HepG2 (cell line): ENCODE measurements around the gene STX10. TPM values are rescaled to one million over a fixed set of nuclear protein-coding genes. Genes with fewer than 3 reads are reported as not detected.
"Not testable (repeated sequence)": the region's sequence is repeated elsewhere in the genome, so short reads cannot be mapped to it uniquely, and the experiment has no call there.

Experiments
- ATAC-seq: fragments of 200-7000 bp; cut with Tn5 transposase; 3 replicates; pipeline ENCODE4 v1.9.1; 2020; ENCODE audit warnings: mild to moderate bottlenecking, moderate library complexity
- BruUV-seq: library from RNA; stranded (reverse); fragments of 400-500 nt; replicated peaks from 2 replicates; lab custom pipeline; 2021; lab: Mats Ljungman, UMichigan
- CTCF ChIA-PET: fragments of 300-600 bp; formaldehyde crosslinking; extraction: SDS; loops from one replicate; lab custom pipeline; 2021; ENCODE audit warnings: low total read pairs, inconsistent platforms, low intra/inter-chr PET ratio; lab: Yijun Ruan, JAX
- POLR2A ChIA-PET: fragments of 350-600 bp; sonication (Branson Sonifier 250); formaldehyde crosslinking; loops from one replicate; lab custom pipeline; 2020; ENCODE audit warnings: antibody characterized with exemption, inconsistent platforms; lab: Yijun Ruan, JAX
- DNase-seq: peaks from one replicate; pipeline ENCODE4 v3.0.0-alpha.2; 2015; ENCODE audit warnings: low spot score
- FAIRE-seq: peaks from 3 replicates; lab custom pipeline; 2011; peaks lifted over from hg19 to GRCh38; lab: Jason Lieb, UNC
- H2AFZ ChIP-seq: one replicate; pipeline ENCODE4 v1.6.1; 2011; ENCODE audit warnings: low read length, inconsistent platforms
- H3K27ac ChIP-seq: fragments of 300-600 bp; 3 replicates; pipeline ENCODE4 v1.8.0; 2011; ENCODE audit warnings: mixed run types, mild to moderate bottlenecking, mixed read lengths, low read length, inconsistent platforms; ENCODE audit not compliant: insufficient read depth; ENCODE audit errors: extremely low read length
- H3K27me3 ChIP-seq, 2 experiments: fragments of 200-600 bp in 1 of 2; 2 replicates in 1 of 2; 3 replicates in 1 of 2; pipeline versions ENCODE4 v1.6.0 to v1.8.0; 2011; ENCODE audit warnings: low read length in 2 of 2, mild to moderate bottlenecking in 2 of 2, moderate library complexity in 2 of 2, inconsistent platforms in 1 of 2; ENCODE audit not compliant: insufficient read depth in 2 of 2, control insufficient read depth in 1 of 2
- H3K36me3 ChIP-seq, 2 experiments: fragments of 200-600 bp in 1 of 2; replicated peaks in 1 of 2; 2 replicates in 1 of 2; 3 replicates in 1 of 2; pipeline versions ENCODE4 v1.5.1 to v1.8.0; 2011; ENCODE audit warnings: low read length in 2 of 2, inconsistent platforms in 1 of 2; ENCODE audit not compliant: insufficient read depth in 2 of 2, control insufficient read depth in 1 of 2
- H3K4me1 ChIP-seq: 2 replicates; pipeline ENCODE4 v1.5.1; 2012; ENCODE audit warnings: low read length, inconsistent platforms; ENCODE audit not compliant: insufficient read depth
- H3K4me2 ChIP-seq: 2 replicates; pipeline ENCODE4 v1.6.0; 2011; ENCODE audit warnings: low read depth, low read length, inconsistent platforms
- H3K4me3 ChIP-seq, 3 experiments: fragments of 200-600 bp in 1 of 3; sonication (generic), shearing (Covaris generic) in 1 of 3; replicated peaks in 1 of 3; 2 replicates each; pipeline ENCODE4 v1.5.1; 2011 to 2016; ENCODE audit warnings: low read length in 3 of 3, inconsistent platforms in 2 of 3, low read depth in 2 of 3, mild to moderate bottlenecking in 2 of 3, control low read depth in 1 of 3, mixed read lengths in 1 of 3; ENCODE audit not compliant: insufficient read depth in 1 of 3
- H3K79me2 ChIP-seq: one replicate; pipeline ENCODE4 v1.6.1; 2011; ENCODE audit warnings: low read length, inconsistent platforms; ENCODE audit not compliant: insufficient read depth
- H3K9ac ChIP-seq: 2 replicates; pipeline ENCODE4 v1.6.0; 2011; ENCODE audit warnings: mild to moderate bottlenecking, low read depth, low read length, inconsistent platforms; ENCODE audit not compliant: insufficient read depth
- H3K9me3 ChIP-seq: 2 replicates; pipeline ENCODE4 v1.5.1; 2012; ENCODE audit warnings: mild to moderate bottlenecking, low read length
- H4K20me1 ChIP-seq: 2 replicates; pipeline ENCODE4 v1.6.0; 2011; ENCODE audit warnings: inconsistent platforms, mild to moderate bottlenecking, low read length, moderate library complexity; ENCODE audit not compliant: insufficient read depth
- BCL3 ChIP-seq: sonication (generic); formaldehyde crosslinking; IDR thresholded peaks from 2 replicates; pipeline ENCODE4 v1.5.1; 2020; ENCODE audit warnings: mild to moderate bottlenecking, missing genetic modification reagents, moderate library complexity
- KDM2A ChIP-seq: sonication (generic); formaldehyde crosslinking; IDR thresholded peaks from 2 replicates; pipeline ENCODE4 v1.4.0; 2020; ENCODE audit warnings: low read depth, missing genetic modification reagents, borderline replicate concordance
- PRDM15 ChIP-seq: sonication (generic); formaldehyde crosslinking; IDR thresholded peaks from 2 replicates; pipeline ENCODE4 v1.4.0; 2020; ENCODE audit warnings: missing genetic modification reagents
- SOX5 ChIP-seq: IDR thresholded peaks from 2 replicates; pipeline ENCODE4 v1.6.1; 2016; ENCODE audit warnings: borderline replicate concordance
- WIZ ChIP-seq: sonication (generic); formaldehyde crosslinking; IDR thresholded peaks from 2 replicates; pipeline ENCODE4 v1.5.1; 2020; ENCODE audit warnings: mild to moderate bottlenecking, missing genetic modification reagents
- ZFX ChIP-seq: sonication (generic); formaldehyde crosslinking; IDR thresholded peaks from 2 replicates; pipeline ENCODE4 v1.4.0; 2020; ENCODE audit warnings: mild to moderate bottlenecking, low read depth, missing genetic modification reagents, moderate library complexity
- ZFY ChIP-seq: sonication (generic); formaldehyde crosslinking; IDR thresholded peaks from 2 replicates; pipeline ENCODE4 v1.4.0; 2020; ENCODE audit warnings: missing genetic modification reagents
- ZNF362 ChIP-seq: sonication (generic); formaldehyde crosslinking; IDR thresholded peaks from 2 replicates; pipeline ENCODE4 v1.4.0; 2020; ENCODE audit warnings: missing genetic modification reagents, mild to moderate bottlenecking, borderline replicate concordance
- ZNF781 ChIP-seq: sonication (generic); formaldehyde crosslinking; IDR thresholded peaks from 2 replicates; pipeline ENCODE4 v1.5.1; 2020; ENCODE audit warnings: borderline replicate concordance, mild to moderate bottlenecking, missing genetic modification reagents; ENCODE audit errors: not compliant biosample characterization
- ZNF83 ChIP-seq: sonication (generic); formaldehyde crosslinking; IDR thresholded peaks from 2 replicates; pipeline ENCODE4 v1.4.0; 2020; ENCODE audit warnings: missing genetic modification reagents, mild to moderate bottlenecking, borderline replicate concordance
- WGBS: methylation state at CpG from one replicate; pipeline ENCODE4 v1.1.6; 2017; ENCODE audit warnings: low lambda C conversion rate; 5-methylcytosine and 5-hydroxymethylcytosine counted together
- in situ Hi-C: cut with HindIII; loops from 2 replicates; pipeline ENCODE4 v1.10.0; 2017; ENCODE audit warnings: low pct_unique_long_range_greater_than_20kb; ENCODE audit not compliant: extremely low pct_ligation_motif_present
- intact Hi-C: fragments of 100-400 bp; cut with micrococcal nuclease; formaldehyde crosslinking; loops from one replicate; pipeline ENCODE4 v1.10.0; 2022; ENCODE audit not compliant: unreplicated experiment
- polyA plus RNA-seq, 8 experiments: library from polyadenylated mRNA; depleted of rRNA in 3 of 8; stranded (reverse) in 7 of 8; unstranded in 1 of 8; fragments of >200 nt; fragmentation: Illumina TruSeq in 4 of 8; extraction: Trizol in 4 of 8; gene quantifications; 2 replicates each; pipeline versions ENCODE4 v1.2.1 to v1.2.3, GENCODE V29; 2011 to 2016; ENCODE audit warnings: low read depth in 4 of 8, missing spikeins in 1 of 8, mixed read lengths in 1 of 8; ENCODE audit not compliant: insufficient read depth in 1 of 8
- total RNA-seq, 5 experiments: library from RNA; depleted of rRNA; stranded (reverse); fragments of >200 nt; fragmentation: Illumina TruSeq; extraction: Trizol; gene quantifications; 2 replicates each; pipeline ENCODE4 v1.2.3, GENCODE V29; 2016; ENCODE audit warnings: low read depth in 1 of 5

Gene STX10
- total and polyA plus RNA-seq, 2 of the 13 experiments (the other 11 are each of a cell fraction or from before 2014, with no cell fraction given) = 47.9 to 66.4 TPM

- H3K36me3 ChIP-seq, POLR2A ChIA-PET, FAIRE-seq, H2AFZ ChIP-seq, intact Hi-C loops, DNase-seq, H3K27me3 ChIP-seq, H3K27ac ChIP-seq, H3K4me3 ChIP-seq, H3K9ac ChIP-seq, H4K20me1 ChIP-seq, in situ Hi-C loops, H3K9me3 ChIP-seq, BruUV-seq, ATAC-seq, CTCF ChIA-PET, H3K79me2 ChIP-seq, H3K4me2 ChIP-seq: not testable (repeated sequence)
- peaks cover 30% of the 10 kb centered on the region for H3K4me1 ChIP-seq
- WGBS = 68% methylated on average over 23 of the region's 23 CpGs
Observed at GRCh38 chr19:13184926-13185325, 34.8 kb upstream of the STX10 start.

GRCh38 chr19:13181747-13182388 lies 31.7 kb upstream of the STX10 start:
- H3K4me1 ChIP-seq = peaks cover 22% of the 10 kb centered on the region
- H3K4me3 ChIP-seq = peak overlapping the region; percentile 20 to 58 (median 55); a peak in 5 of 6 replicates
- no peaks in the 10 kb centered on the region for H3K9me3 ChIP-seq
- H2AFZ ChIP-seq = peak overlapping the region; percentile 20
- no peak overlapping the region for H3K27ac ChIP-seq
- ChIA-PET POLR2A (interaction anchor here (0.6 to 4.4 kb wide), 12 partner anchors 9 to 1181 kb away, joined by 3 to 25 read pairs (median 6); no protein-coding TSS in a partner anchor), CTCF (no interaction called here)
- no peaks in the 10 kb centered on the region for H3K79me2 ChIP-seq
- H3K4me2 ChIP-seq = peak overlapping the region; percentile 66
- DNase-seq = no peak
- in situ Hi-C loops = no loop called here
- H3K9ac ChIP-seq = peak overlapping the region; percentile 50
- WGBS = 3% methylated on average over 9 of the region's 16 CpGs
- H3K27me3 ChIP-seq = 0 out of 5 replicates have a peak, but pooled peaks cover 0 to 4% of the 10 kb centered on the region in 2 experiments
- no peaks in the 10 kb centered on the region for H3K36me3 ChIP-seq
- FAIRE-seq = no peak
- ATAC-seq = peak; percentile 54
- no peaks in the 10 kb centered on the region for H4K20me1 ChIP-seq
- intact Hi-C loops = no loop called here
- BruUV-seq = no TSS peak
- TF ChIP-seq KDM2A (CRISPR knock-in tag) (no peak), ZFY (0 out of 2 replicates have a peak, but pooled peaks have one; percentile 18), ZNF781 (CRISPR knock-in tag) (no peak), ZNF83 (CRISPR knock-in tag) (no peak), ZNF362 (CRISPR knock-in tag) (peak; percentile 64; the same call in 1 of the 2 replicates), WIZ (CRISPR knock-in tag) (no peak), BCL3 (CRISPR knock-in tag) (no peak), SOX5 (no peak), PRDM15 (CRISPR knock-in tag) (no peak), ZFX (peak; percentile 69)
